Aorta (tissue), 5 donors: Measurements from ENCODE around the gene GFRAL. TPM values are rescaled to one million over a fixed set of nuclear protein-coding genes. Genes with fewer than 3 reads are reported as not detected.

Experiments used
- ATAC-seq: fragments of 200-7000 bp; cut with Tn5 transposase; one replicate; pipeline ENCODE4 v1.9.1; 2022; ENCODE audit warnings: moderate library complexity; ENCODE audit not compliant: low FRiP score
- DNase-seq, 2 donors: peaks; one replicate each; pipeline ENCODE4 v3.0.0-alpha.2; 2020
- H3K27ac ChIP-seq, 2 donors: one replicate each; pipeline ENCODE4 v1.5.1; 2013; ENCODE audit warnings: low read length in 2 of 2, mild to moderate bottlenecking in 2 of 2, moderate library complexity in 2 of 2, control low read depth in 1 of 2, inconsistent platforms in 1 of 2, low read depth in 1 of 2
- H3K27me3 ChIP-seq, 2 donors: one replicate each; pipeline ENCODE4 v1.6.1; 2013; ENCODE audit warnings: control low read depth in 1 of 2, low read length in 1 of 2, mild to moderate bottlenecking in 1 of 2, moderate library complexity in 1 of 2; ENCODE audit not compliant: insufficient read depth in 2 of 2, control insufficient read depth in 1 of 2
- H3K36me3 ChIP-seq, 2 donors: one replicate each; pipeline ENCODE4 v1.6.1; 2013; ENCODE audit warnings: control low read depth in 1 of 2, low read length in 1 of 2, mild to moderate bottlenecking in 1 of 2; ENCODE audit not compliant: insufficient read depth in 2 of 2, control insufficient read depth in 1 of 2
- H3K4me1 ChIP-seq, 2 donors: one replicate each; pipeline ENCODE4 v1.6.1; 2013; ENCODE audit warnings: low read length in 2 of 2, control low read depth in 1 of 2, mild to moderate bottlenecking in 1 of 2, moderate library complexity in 1 of 2; ENCODE audit not compliant: insufficient read depth in 2 of 2, control insufficient read depth in 1 of 2
- H3K4me3 ChIP-seq, 2 donors: one replicate each; pipeline ENCODE4 v1.5.1; 2013; ENCODE audit warnings: low read length in 2 of 2, control low read depth in 1 of 2, mild to moderate bottlenecking in 1 of 2
- H3K9me3 ChIP-seq: one replicate; pipeline ENCODE4 v1.6.1; 2013; ENCODE audit warnings: mild to moderate bottlenecking, low read length; ENCODE audit not compliant: control insufficient read depth
- WGBS, 2 donors: extraction: QIAGEN DNeasy Blood & Tissue Kit; methylation state at CpG; one replicate each; pipeline ENCODE4 v1.1.7; 2013; 5-methylcytosine and 5-hydroxymethylcytosine counted together
- intact Hi-C, 2 donors: fragments of 100-400 bp; cut with DNase I; formaldehyde crosslinking; loops; one replicate each; pipeline versions ENCODE4 v1.14.2 to v1.15.0; 2022
- polyA plus RNA-seq, 2 donors: library from polyadenylated mRNA; stranded (reverse); fragments of 200-250 nt; gene quantifications; one replicate each; pipeline ENCODE4 v1.2.3, GENCODE V29; 2013
- total RNA-seq, 2 donors: library from RNA; stranded (reverse); fragmentation: NEBNext Ultra II Directional; extraction: Animal tissue kit (Norgen Biotek cat#: 25700); gene quantifications; one replicate each; pipeline ENCODE4 v1.2.1, GENCODE V29; 2021
- donor health status: healthy with polysubstance abuse.
- donor health status: Bipolar disorder and iron deficiency.
- donor health status: DM: no; HTN: no; CAD: no.
- donor health status: DM: no; HTN: no; CAD: no.
- donor health status: DM: yes; HTN: yes; CAD: no.

GFRAL gene
- total and polyA plus RNA-seq, 4 donors, result not detected

DNA sequence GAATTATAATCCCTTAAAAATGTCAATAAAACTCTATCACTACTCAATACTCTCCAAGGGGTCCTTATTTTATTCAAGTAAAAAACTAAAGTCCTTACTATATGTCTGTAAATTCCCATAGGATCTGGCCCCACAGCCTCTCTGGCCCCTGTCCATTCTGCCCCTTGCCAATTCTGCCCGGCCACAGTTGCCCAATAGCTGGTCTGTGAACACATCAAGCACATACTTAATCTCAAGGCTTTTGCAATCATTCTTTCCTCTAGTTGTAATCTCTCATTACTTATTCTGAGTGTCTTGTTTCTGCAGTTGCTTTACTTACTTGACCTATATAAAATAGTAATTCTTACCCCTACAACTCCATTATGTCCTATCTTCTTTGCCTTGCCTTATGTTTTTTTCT lies 22.5 kb upstream of the GFRAL start:
- Histone ChIP-seq H3K9me3 (peaks cover 2% of the 10 kb centered on the region), H3K36me3 (no peaks in the 10 kb centered on the region), H3K4me1 (no peaks in the 10 kb centered on the region), H3K4me3 (no peak overlapping the region), H3K27ac (no peak overlapping the region), H3K27me3 (no peaks in the 10 kb centered on the region)
- ATAC-seq, result no peak
- 45 to 60% methylated on average over 1 of the region's 1 CpG for WGBS, 2 donors
- no peak for DNase-seq
- intact Hi-C loops, result no loop called here

DNA sequence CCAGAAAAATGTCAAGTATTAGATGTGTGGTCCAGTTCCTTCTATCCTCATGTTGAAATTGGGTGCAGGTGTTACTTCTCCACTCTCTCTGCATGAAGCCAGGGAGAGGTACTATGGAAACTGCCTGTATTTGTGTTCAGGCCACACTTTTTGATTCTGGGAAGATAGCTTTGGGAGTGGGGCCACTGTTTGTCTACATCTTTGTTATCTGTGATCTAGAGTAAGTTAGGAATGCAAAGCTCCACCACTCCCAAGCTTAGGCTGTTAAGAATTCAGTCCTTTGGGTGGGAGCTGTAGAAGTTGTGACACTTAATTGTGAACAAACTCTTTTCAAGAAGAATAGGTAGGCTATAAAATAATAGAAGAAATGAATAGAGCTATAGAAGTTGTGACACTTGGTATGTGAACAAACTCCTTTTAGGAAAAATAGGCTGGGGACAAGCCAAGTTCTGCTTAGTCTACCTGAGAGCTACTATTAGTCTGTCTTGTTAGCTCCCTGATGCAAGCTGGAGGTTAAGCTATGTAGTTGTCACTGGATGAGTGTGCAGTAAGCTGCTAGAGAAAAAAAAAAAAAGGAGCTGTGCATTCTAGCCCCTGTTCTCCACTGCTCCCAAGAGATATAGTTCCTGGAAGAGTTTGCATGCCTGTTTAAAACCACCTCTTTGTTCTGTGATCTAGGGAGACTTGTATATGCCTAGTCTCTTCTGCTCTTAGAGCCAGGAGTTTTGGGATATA lies 7.1 kb upstream of the GFRAL start:
- Histone ChIP-seq H3K27ac (no peak overlapping the region), H3K36me3 (no peaks in the 10 kb centered on the region), H3K9me3 (no peaks in the 10 kb centered on the region), H3K4me3 (no peak overlapping the region), H3K27me3 (no peaks in the 10 kb centered on the region), H3K4me1 (no peaks in the 10 kb centered on the region)
- intact Hi-C loops, result no loop called here
- ATAC-seq (no peak), DNase-seq (no peak)

DNA sequence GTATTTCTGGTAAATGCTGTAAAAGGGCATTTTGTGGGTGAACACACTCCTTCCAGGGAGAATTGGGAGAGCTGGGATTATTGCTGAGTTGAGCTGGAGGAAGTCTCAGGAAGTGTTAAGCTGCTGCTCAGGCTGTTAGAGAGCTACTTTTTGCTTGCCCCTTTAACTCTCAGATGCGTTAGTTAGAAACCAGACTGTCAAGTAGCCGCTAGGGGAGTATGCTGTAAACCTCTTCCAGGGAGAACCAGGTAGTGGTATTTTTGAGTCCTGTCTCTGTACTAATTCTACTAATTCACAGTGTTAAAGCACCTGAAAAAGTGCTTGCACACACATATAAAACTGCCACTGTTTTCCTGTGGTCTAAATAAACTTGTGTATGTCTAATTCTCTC lies 6.6 kb upstream of the GFRAL start:
- Histone ChIP-seq H3K27ac (no peak overlapping the region), H3K4me3 (no peak overlapping the region), H3K36me3 (no peaks in the 10 kb centered on the region), H3K9me3 (no peaks in the 10 kb centered on the region), H3K27me3 (no peaks in the 10 kb centered on the region), H3K4me1 (no peaks in the 10 kb centered on the region)
- ATAC-seq, result no peak
- intact Hi-C loops, result no loop called here
- no peak for DNase-seq
- WGBS, 2 donors, result 35 to 41% methylated on average over 2 of the region's 2 CpGs

DNA sequence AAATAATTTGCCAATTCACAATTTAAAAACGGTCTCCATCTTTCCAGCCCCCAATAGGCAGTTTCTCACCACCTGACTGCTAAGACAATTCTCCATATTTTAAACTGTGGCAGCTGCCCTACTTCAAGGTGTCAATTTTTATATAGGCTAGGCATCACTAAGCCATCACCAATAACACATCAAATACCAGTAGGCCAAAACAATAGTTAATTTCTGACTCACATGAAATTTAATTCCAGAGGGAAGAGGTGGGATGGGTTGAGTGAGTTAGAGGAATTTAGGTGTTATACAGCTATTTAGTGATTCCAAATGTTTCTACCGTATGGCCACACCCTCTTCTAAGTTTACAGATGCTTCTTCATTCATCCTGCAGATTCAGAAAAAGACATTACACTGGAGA lies 49.9 kb downstream of the GFRAL start:
- ATAC-seq, result no peak
- Histone ChIP-seq H3K27ac (no peak overlapping the region), H3K9me3 (peaks cover 1% of the 10 kb centered on the region), H3K4me3 (no peak overlapping the region), H3K4me1 (no peaks in the 10 kb centered on the region), H3K36me3 (no peaks in the 10 kb centered on the region), H3K27me3 (no peaks in the 10 kb centered on the region)
- no peak for DNase-seq
- intact Hi-C loops, result no loop called here
- WGBS, 2 donors, result 72 to 73% methylated on average over 2 of the region's 2 CpGs

DNA sequence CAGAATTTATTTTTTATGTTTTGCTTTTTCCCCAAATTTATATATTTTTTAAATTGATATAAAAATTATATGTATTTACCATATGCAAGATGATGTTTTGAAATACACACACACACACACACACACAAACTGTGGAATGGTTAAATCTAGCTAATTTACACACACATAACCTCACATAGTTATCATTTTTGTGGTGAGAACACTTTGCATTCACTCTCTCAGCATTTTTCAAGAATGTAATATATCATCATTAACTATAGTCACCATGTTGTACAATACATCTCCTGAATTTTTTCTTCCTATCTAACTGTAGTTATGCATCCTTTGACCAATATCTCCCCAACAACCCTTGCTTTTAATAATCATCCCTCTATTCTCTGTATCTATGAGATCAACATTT lies 52.2 kb downstream of the GFRAL start:
- H3K9me3 ChIP-seq, result peaks cover 1% of the 10 kb centered on the region
- H3K4me3 ChIP-seq, result no peak overlapping the region
- H3K27me3 ChIP-seq, result no peaks in the 10 kb centered on the region
- no peaks in the 10 kb centered on the region for H3K4me1 ChIP-seq
- no peak overlapping the region for H3K27ac ChIP-seq
- ATAC-seq (no peak), DNase-seq (no peak)
- intact Hi-C loops, result no loop called here
- no peaks in the 10 kb centered on the region for H3K36me3 ChIP-seq

DNA sequence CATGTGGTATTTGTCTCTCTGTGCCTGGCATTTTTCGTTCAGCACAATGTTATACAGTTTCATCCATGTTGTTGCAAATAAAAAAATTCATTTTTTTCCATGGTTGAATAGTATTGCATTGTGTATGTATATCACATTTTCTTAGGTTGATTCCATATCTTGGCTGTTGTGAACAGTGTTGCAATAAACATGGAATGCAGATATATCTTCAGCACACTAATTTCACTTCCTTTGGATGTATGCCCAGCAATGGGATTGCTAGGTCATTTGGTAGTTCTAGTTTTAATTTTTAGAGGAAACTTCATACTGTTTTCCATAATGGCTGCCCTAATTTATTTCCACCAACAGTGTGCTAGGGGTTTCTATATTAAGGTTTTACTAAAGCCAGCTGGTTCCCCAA lies 52.6 kb downstream of the GFRAL start:
- Histone ChIP-seq H3K4me3 (no peak overlapping the region), H3K36me3 (no peaks in the 10 kb centered on the region), H3K4me1 (no peaks in the 10 kb centered on the region), H3K27ac (no peak overlapping the region), H3K9me3 (peaks cover 1% of the 10 kb centered on the region), H3K27me3 (no peaks in the 10 kb centered on the region)
- intact Hi-C loops, result no loop called here
- DNase-seq (no peak), ATAC-seq (no peak)
- WGBS, 2 donors, result 47 to 61% methylated on average over 1 of the region's 1 CpG

DNA sequence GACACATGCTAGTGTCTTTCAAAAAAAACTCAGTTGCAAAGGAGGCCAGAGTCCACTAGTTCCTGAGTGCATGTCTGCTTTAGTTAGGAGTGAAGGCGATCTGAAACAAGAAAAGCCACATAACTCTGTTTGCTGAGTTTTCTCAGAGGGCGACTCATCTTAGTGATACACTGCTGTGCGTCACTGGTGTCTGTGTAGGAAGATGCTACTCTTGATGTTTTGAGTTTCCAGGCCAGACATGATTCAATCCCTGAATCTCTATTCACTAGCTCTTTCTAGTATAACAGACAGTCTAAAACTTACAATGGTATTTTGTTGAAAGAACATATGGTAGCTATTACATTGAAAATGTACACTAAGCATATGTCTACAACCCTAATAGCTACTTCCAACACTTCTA lies 60.9 kb downstream of the GFRAL start:
- DNase-seq, result no peak
- WGBS, 2 donors, result 86 to 89% methylated on average over 3 of the region's 3 CpGs
- Histone ChIP-seq H3K27me3 (no peaks in the 10 kb centered on the region), H3K9me3 (no peaks in the 10 kb centered on the region), H3K4me3 (no peak overlapping the region), H3K36me3 (no peaks in the 10 kb centered on the region), H3K27ac (no peak overlapping the region), H3K4me1 (no peaks in the 10 kb centered on the region)
- intact Hi-C loops, result no loop called here
- ATAC-seq, result no peak

DNA sequence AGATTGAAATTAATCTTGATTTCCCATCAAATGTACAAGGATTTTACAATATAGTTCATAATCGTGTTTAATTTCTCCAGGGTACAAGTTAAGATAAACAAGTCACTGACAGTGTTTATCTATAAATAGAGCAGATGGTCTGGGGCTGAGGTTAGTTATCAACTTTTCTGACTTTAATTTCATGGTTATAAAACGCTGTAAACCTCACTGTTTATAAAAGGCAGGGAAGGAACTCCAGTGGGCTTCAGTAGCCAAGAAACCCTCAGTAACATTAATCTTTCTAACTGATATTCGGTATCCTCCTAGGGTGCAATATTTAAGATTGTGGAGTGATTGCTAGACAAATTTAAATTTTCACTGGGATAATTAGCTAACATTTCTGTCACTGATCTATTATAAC lies 68.6 kb downstream of the GFRAL start:
- no peak for ATAC-seq
- 22 to 24% methylated on average over 3 of the region's 3 CpGs for WGBS, 2 donors

DNA sequence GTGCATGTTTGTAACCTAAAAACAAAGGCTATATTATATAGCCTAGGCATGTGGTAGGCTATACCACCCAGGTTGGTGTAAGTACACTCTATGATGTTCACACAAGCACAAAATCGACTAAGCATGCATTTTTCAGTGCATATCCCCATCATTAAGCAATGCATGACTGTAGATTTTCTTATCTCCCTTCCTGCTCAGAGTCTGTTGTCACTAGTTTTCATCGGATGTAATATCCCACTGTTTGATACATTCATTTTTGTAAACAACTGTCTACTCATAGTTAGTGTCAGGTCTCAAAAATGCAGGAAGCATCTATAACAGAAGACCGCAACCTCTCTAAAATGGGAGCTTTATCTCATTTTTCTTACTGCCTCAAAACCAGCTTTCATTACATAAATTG lies 70.7 kb downstream of the GFRAL start:
- 64 to 70% methylated on average over 3 of the region's 3 CpGs for WGBS, 2 donors
- ATAC-seq, result no peak

More for the DNA sequence above, 68.6 kb downstream of the GFRAL start:
- intact Hi-C loops, result no loop called here
- Histone ChIP-seq H3K4me1 (no peaks in the 10 kb centered on the region), H3K4me3 (no peak overlapping the region), H3K36me3 (no peaks in the 10 kb centered on the region), H3K27ac (no peak overlapping the region), H3K27me3 (no peaks in the 10 kb centered on the region), H3K9me3 (no peaks in the 10 kb centered on the region)
- DNase-seq, result no peak

More for the DNA sequence above, 70.7 kb downstream of the GFRAL start:
- no peak overlapping the region for H3K4me3 ChIP-seq
- H3K9me3 ChIP-seq, result no peaks in the 10 kb centered on the region
- intact Hi-C loops, result no loop called here
- DNase-seq, result no peak
- H3K4me1 ChIP-seq, result no peaks in the 10 kb centered on the region
- no peak overlapping the region for H3K27ac ChIP-seq
- no peaks in the 10 kb centered on the region for H3K27me3 ChIP-seq
- no peaks in the 10 kb centered on the region for H3K36me3 ChIP-seq
